Measurements from ENCODE around the gene RNASEH2B. TPM values are rescaled to one million over a fixed set of nuclear protein-coding genes. Genes with fewer than 3 reads are reported as not detected.

Gene RNASEH2B, protein sequence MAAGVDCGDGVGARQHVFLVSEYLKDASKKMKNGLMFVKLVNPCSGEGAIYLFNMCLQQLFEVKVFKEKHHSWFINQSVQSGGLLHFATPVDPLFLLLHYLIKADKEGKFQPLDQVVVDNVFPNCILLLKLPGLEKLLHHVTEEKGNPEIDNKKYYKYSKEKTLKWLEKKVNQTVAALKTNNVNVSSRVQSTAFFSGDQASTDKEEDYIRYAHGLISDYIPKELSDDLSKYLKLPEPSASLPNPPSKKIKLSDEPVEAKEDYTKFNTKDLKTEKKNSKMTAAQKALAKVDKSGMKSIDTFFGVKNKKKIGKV
- polyA plus RNA-seq (2013, experiment 1 of 2): 33.5 TPM
- polyA plus RNA-seq (2013, experiment 2 of 2): 35.4 TPM

DNA sequence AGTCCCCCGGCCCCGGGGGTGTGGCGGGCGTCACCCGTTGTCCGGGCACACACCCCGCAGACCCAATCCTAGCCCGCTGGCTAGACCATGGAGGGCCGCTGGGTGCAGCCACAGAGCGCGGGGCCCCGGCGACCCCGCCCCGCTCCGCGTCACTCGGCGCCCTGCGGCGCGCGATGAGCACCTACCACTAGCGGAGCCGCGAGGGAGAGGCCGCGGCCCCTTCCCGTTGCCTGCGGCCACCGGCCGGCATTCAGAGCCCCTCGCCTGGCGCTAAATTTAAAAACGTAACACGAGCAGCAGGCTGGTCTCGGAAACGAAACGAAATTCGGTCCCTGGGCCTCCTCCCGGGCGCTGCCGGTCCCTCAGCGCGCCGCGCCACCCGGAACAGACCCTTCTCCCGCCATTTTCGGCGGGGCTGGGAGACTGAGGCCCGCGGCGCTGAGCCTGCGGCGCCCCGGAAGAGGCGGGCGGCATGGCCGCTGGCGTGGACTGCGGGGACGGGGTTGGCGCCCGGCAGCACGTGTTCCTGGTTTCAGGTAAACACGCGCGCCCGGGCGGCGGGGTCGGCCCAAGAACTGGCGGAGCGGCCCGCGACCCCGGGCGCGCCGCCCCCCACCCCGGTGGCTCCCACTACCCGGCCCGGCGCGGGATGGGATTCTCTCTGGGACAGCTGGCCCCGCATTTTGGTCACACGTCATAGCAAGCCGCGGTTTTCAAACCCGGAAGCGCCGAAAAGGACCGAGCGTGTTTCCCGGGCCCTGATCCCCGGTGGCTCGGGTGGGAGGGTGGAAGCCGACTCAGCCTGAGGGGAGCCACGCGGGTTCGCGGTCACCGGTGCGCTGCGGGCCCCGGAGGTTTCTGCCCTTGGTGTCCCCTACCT is at the start of gene RNASEH2B:
Gene RNASEH2B (plus strand): TSS at position 187 of the 880 bp plus-strand sequence. CDS start 286 bp downstream, at position 473.
- H3K23ac ChIP-seq (ENCODE audit: low read length in 2 of 2): peak within 1 kb of the TSS in 1 of 2 experiments; percentile 99
- peaks cover 2% of the 10 kb centered on the region for H3K4me1 ChIP-seq (ENCODE audit: control insufficient read depth, insufficient read depth, low read depth, low read length)
- H3K4me2 ChIP-seq (ENCODE audit: low read length, poor library complexity, severe bottlenecking): peak within 1 kb of the TSS; percentile 91
- H4K8ac ChIP-seq (ENCODE audit: low read length): peak within 1 kb of the TSS; percentile 77
- no peaks in the 10 kb centered on the region for H3K27me3 ChIP-seq (ENCODE audit: control insufficient read depth in 1 of 2, insufficient read depth in 1 of 2, low read length in 2 of 2)
- H2BK15ac ChIP-seq (ENCODE audit: low read depth, poor library complexity, severe bottlenecking): peak within 1 kb of the TSS; percentile 88
- H3K79me1 ChIP-seq (replicated peaks; ENCODE audit: low read length, poor library complexity, severe bottlenecking): peaks cover 11% of the 10 kb centered on the region
- H3K27ac ChIP-seq (ENCODE audit: low read length, poor library complexity, severe bottlenecking): no peak within 1 kb of the TSS
- H2BK12ac ChIP-seq (ENCODE audit: low read length in 2 of 2): peak within 1 kb of the TSS; percentile 7 to 91
- H3K18ac ChIP-seq (ENCODE audit: low read depth in 1 of 2, low read length in 2 of 2): peak within 1 kb of the TSS; percentile 44 to 99
- H3K9me3 ChIP-seq (ENCODE audit: control insufficient read depth, low read length): no peaks in the 10 kb centered on the region
- peak within 1 kb of the TSS; percentile 96 for H3K9ac ChIP-seq (ENCODE audit: low read length)
- no peak within 1 kb of the TSS for H2BK5ac ChIP-seq (ENCODE audit: low read depth, low read length, poor library complexity, severe bottlenecking)
- DNase-seq: peak; percentile 73
- peak within 1 kb of the TSS; percentile 93 for H2BK120ac ChIP-seq (ENCODE audit: low read depth, low read length)
- under 1% methylated on average over 100 of the region's 107 CpGs for WGBS
- peak within 1 kb of the TSS; percentile 81 to 87 for H3K4me3 ChIP-seq (ENCODE audit: insufficient read depth in 1 of 2, low read depth in 1 of 2, low read length in 2 of 2)
- peak within 1 kb of the TSS; percentile 97 for H2AFZ ChIP-seq (ENCODE audit: low read depth, low read length)
- peak within 1 kb of the TSS; percentile 61 for H4K91ac ChIP-seq (ENCODE audit: low read length)
- no peaks in the 10 kb centered on the region for H3K36me3 ChIP-seq (ENCODE audit: control insufficient read depth in 1 of 2, insufficient read depth in 2 of 2, low read depth in 1 of 2, low read length in 2 of 2)
- H3K4ac ChIP-seq (ENCODE audit: low read depth in 1 of 2, low read length in 2 of 2): peak within 1 kb of the TSS; percentile 88 to 97
- no peak within 1 kb of the TSS for H2AK5ac ChIP-seq (ENCODE audit: low read length, severe bottlenecking)
- H3K14ac ChIP-seq (ENCODE audit: low read length in 2 of 2): peak within 1 kb of the TSS; percentile 45 to 99

GRCh38 chr13:50864492-50864891 is 45.1 kb upstream of the RNASEH2B start:
- Histone ChIP-seq H3K14ac (ENCODE audit: low read length in 2 of 2) (no peak overlapping the region), H2AFZ (ENCODE audit: low read depth, low read length) (no peak overlapping the region), H3K23ac (ENCODE audit: low read length in 2 of 2) (no peak overlapping the region), H3K36me3 (ENCODE audit: control insufficient read depth in 1 of 2, insufficient read depth in 2 of 2, low read depth in 1 of 2, low read length in 2 of 2) (no peaks in the 10 kb centered on the region), H3K4ac (ENCODE audit: low read depth in 1 of 2, low read length in 2 of 2) (no peak overlapping the region), H3K79me1 (replicated peaks; ENCODE audit: low read length, poor library complexity, severe bottlenecking) (no peaks in the 10 kb centered on the region), H3K9me3 (ENCODE audit: control insufficient read depth, low read length) (peaks cover 20% of the 10 kb centered on the region), H2BK15ac (ENCODE audit: low read depth, poor library complexity, severe bottlenecking) (no peak overlapping the region), H3K4me3 (ENCODE audit: insufficient read depth in 1 of 2, low read depth in 1 of 2, low read length in 2 of 2) (no peak overlapping the region), H3K4me2 (ENCODE audit: low read length, poor library complexity, severe bottlenecking) (no peak overlapping the region), H3K4me1 (ENCODE audit: control insufficient read depth, insufficient read depth, low read depth, low read length) (no peaks in the 10 kb centered on the region), H3K27me3 (ENCODE audit: control insufficient read depth in 1 of 2, insufficient read depth in 1 of 2, low read length in 2 of 2) (peaks cover 0 to 3% of the 10 kb centered on the region in 2 experiments), H4K8ac (ENCODE audit: low read length) (no peak overlapping the region), H2AK5ac (ENCODE audit: low read length, severe bottlenecking) (no peak overlapping the region), H3K9ac (ENCODE audit: low read length) (no peak overlapping the region), H2BK120ac (ENCODE audit: low read depth, low read length) (no peak overlapping the region), H2BK5ac (ENCODE audit: low read depth, low read length, poor library complexity, severe bottlenecking) (no peak overlapping the region), H4K91ac (ENCODE audit: low read length) (no peak overlapping the region), H2BK12ac (ENCODE audit: low read length in 2 of 2) (no peak overlapping the region), H3K18ac (ENCODE audit: low read depth in 1 of 2, low read length in 2 of 2) (no peak overlapping the region), H3K27ac (ENCODE audit: low read length, poor library complexity, severe bottlenecking) (no peak overlapping the region)
- no peak for DNase-seq
- 98% methylated on average over 1 of the region's 1 CpG for WGBS

DNA sequence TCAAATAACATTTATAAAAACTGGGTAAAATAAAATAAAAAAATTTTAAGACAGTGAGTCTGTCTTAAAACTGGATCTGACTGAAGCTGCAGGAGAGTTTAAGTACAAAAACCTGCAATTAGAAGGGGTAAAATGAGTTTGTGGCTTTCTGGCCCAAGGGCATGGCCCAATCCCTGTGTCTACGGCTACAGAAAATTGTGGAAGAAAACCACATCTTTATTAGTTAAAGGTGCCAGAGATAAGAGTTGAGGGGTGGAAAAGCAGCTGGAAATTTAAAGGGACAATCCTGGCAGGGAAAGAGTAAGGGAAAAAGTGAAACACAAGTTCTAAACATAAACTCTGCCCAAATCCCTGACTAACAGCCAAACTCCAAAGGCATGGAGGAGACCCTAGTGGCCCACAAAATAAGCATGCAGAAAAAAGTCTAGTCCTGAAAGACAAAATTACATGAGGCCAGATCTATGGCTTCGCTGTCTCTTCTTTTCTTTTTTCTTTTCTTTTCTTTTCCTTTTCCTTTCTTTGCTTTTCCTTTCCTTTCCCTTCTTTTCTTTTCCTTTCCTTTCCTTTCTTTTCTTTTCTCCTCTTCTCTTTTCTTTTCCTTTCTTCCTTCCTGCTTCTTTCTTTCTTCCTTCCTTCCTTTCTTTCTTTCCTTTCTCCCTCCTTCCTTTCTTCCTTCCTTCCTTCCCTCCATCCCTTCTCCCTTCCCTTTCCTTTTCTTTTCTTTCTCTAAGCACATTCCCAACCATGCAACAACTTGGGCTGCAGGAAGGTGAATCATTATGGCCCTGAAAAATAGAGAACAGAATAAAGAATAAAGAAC is 42.6 kb upstream of the RNASEH2B start:
- 93% methylated on average over 2 of the region's 2 CpGs for WGBS
- DNase-seq: no peak

More for the DNA sequence above, 42.6 kb upstream of the RNASEH2B start:
- no peak overlapping the region for H2BK12ac ChIP-seq (ENCODE audit: low read length in 2 of 2)
- no peak overlapping the region for H3K9ac ChIP-seq (ENCODE audit: low read length)
- H2AFZ ChIP-seq (ENCODE audit: low read depth, low read length): no peak overlapping the region
- no peak overlapping the region for H2AK5ac ChIP-seq (ENCODE audit: low read length, severe bottlenecking)
- no peak overlapping the region for H3K18ac ChIP-seq (ENCODE audit: low read depth in 1 of 2, low read length in 2 of 2)
- no peak overlapping the region for H2BK15ac ChIP-seq (ENCODE audit: low read depth, poor library complexity, severe bottlenecking)
- H3K79me1 ChIP-seq (replicated peaks; ENCODE audit: low read length, poor library complexity, severe bottlenecking): no peaks in the 10 kb centered on the region
- H3K4me1 ChIP-seq (ENCODE audit: control insufficient read depth, insufficient read depth, low read depth, low read length): no peaks in the 10 kb centered on the region
- no peak overlapping the region for H4K91ac ChIP-seq (ENCODE audit: low read length)
- H3K4me3 ChIP-seq (ENCODE audit: insufficient read depth in 1 of 2, low read depth in 1 of 2, low read length in 2 of 2): no peak overlapping the region
- H3K27ac ChIP-seq (ENCODE audit: low read length, poor library complexity, severe bottlenecking): no peak overlapping the region
- peaks cover 6% of the 10 kb centered on the region for H3K9me3 ChIP-seq (ENCODE audit: control insufficient read depth, low read length)
- no peak overlapping the region for H4K8ac ChIP-seq (ENCODE audit: low read length)
- H3K4ac ChIP-seq (ENCODE audit: low read depth in 1 of 2, low read length in 2 of 2): no peak overlapping the region
- H2BK120ac ChIP-seq (ENCODE audit: low read depth, low read length): no peak overlapping the region
- no peak overlapping the region for H3K4me2 ChIP-seq (ENCODE audit: low read length, poor library complexity, severe bottlenecking)
- no peak overlapping the region for H2BK5ac ChIP-seq (ENCODE audit: low read depth, low read length, poor library complexity, severe bottlenecking)
- no peaks in the 10 kb centered on the region for H3K36me3 ChIP-seq (ENCODE audit: control insufficient read depth in 1 of 2, insufficient read depth in 2 of 2, low read depth in 1 of 2, low read length in 2 of 2)
- peaks cover 0 to 3% of the 10 kb centered on the region in 2 experiments for H3K27me3 ChIP-seq (ENCODE audit: control insufficient read depth in 1 of 2, insufficient read depth in 1 of 2, low read length in 2 of 2)
- no peak overlapping the region for H3K14ac ChIP-seq (ENCODE audit: low read length in 2 of 2)
- no peak overlapping the region for H3K23ac ChIP-seq (ENCODE audit: low read length in 2 of 2)

All from mesenchymal stem cell (in vitro differentiated cells and primary cell).